Adrenal gland (tissue), 5 donors: Measurements from ENCODE around the gene MAP2K6.

ENCODE experiments used
- CTCF ChIP-seq, 6 experiments: fragments of 450-650 bp in 4 of 6; fragments of 200-600 bp in 2 of 6; sonication (generic) in 1 of 6; IDR thresholded peaks; 1 replicate in 5 of 6; 2 replicates in 1 of 6; pipeline versions ENCODE4 v1.5.1 to v1.8.0; 2016 to 2021; ENCODE audit warnings: antibody characterized with exemption in 6 of 6, mild to moderate bottlenecking in 2 of 6, moderate library complexity in 1 of 6
- POLR2A ChIP-seq, 2 donors: fragments of 450-650 bp; IDR thresholded peaks; one replicate each; pipeline ENCODE4 v1.6.1; 2017; ENCODE audit warnings: antibody characterized with exemption in 2 of 2, mild to moderate bottlenecking in 2 of 2, moderate library complexity in 1 of 2
- donor health status: DM: no; HTN: no; CAD: no.

GRCh38 chr17:69524854-69525253 lies 110.4 kb downstream of the MAP2K6 start:
- no peak for TF ChIP-seq CTCF (IDR thresholded peaks at IDR 0.05)
- TF ChIP-seq POLR2A (IDR thresholded peaks at IDR 0.05), result no peak
